CD4-positive, alpha-beta T cell (primary cell): ENCODE measurements around the gene MKLN1. TPM values are rescaled to one million over a fixed set of nuclear protein-coding genes. Genes with fewer than 3 reads are reported as not detected.

Experiments used
- ATAC-seq: fragments of 200-7000 bp; cut with Tn5 transposase; one replicate; pipeline ENCODE4 v1.10.0; 2022; ENCODE audit warnings: mild to moderate bottlenecking; ENCODE audit not compliant: poor library complexity
- CTCF ChIA-PET: fragments of 350-600 bp; sonication (Branson Sonifier 250); formaldehyde crosslinking; loops from one replicate; lab custom pipeline; 2021; ENCODE audit warnings: antibody characterized with exemption, inconsistent platforms; lab: Charles Lee
- POLR2A ChIA-PET: fragments of 350-600 bp; sonication (Branson Sonifier 250); formaldehyde crosslinking; loops from one replicate; lab custom pipeline; 2021; ENCODE audit warnings: antibody characterized with exemption, inconsistent platforms; lab: Charles Lee
- DNase-seq, 14 experiments: peaks; one replicate each; pipeline ENCODE4 v3.0.0-alpha.2; 2013 to 2020; ENCODE audit warnings: mixed read lengths in 2 of 14
- H3K27ac ChIP-seq, 2 donors: one replicate each; pipeline versions ENCODE4 v1.5.1 to v1.7.0; 2013; ENCODE audit warnings: low read length in 2 of 2, low read depth in 1 of 2, mild to moderate bottlenecking in 1 of 2
- H3K27me3 ChIP-seq, 2 experiments: 1 replicate in 1 of 2; 2 replicates in 1 of 2; pipeline versions ENCODE4 v1.6.1 to v1.7.0; 2013; ENCODE audit warnings: low read length in 2 of 2, control low read depth in 1 of 2, mild to moderate bottlenecking in 1 of 2, moderate library complexity in 1 of 2; ENCODE audit not compliant: insufficient read depth in 2 of 2, control insufficient read depth in 1 of 2
- H3K36me3 ChIP-seq: one replicate; pipeline ENCODE4 v1.6.1; 2013; ENCODE audit warnings: low read length, control low read depth; ENCODE audit not compliant: insufficient read depth
- H3K4me1 ChIP-seq: one replicate; pipeline ENCODE4 v1.6.1; 2013; ENCODE audit warnings: low read length, control low read depth; ENCODE audit not compliant: insufficient read depth
- H3K4me3 ChIP-seq: one replicate; pipeline ENCODE4 v1.5.1; 2013; ENCODE audit warnings: mild to moderate bottlenecking, low read length, moderate library complexity
- H3K9me3 ChIP-seq, 2 experiments: 1 replicate in 1 of 2; 2 replicates in 1 of 2; pipeline versions ENCODE4 v1.6.1 to v1.7.0; 2013; ENCODE audit warnings: low read length in 2 of 2, mild to moderate bottlenecking in 2 of 2, control low read depth in 1 of 2, moderate library complexity in 1 of 2; ENCODE audit not compliant: control insufficient read depth in 1 of 2, insufficient read depth in 1 of 2
- H3K27ac Mint-ChIP-seq: one replicate; pipeline ENCODE4 v1.8.0; 2020; ENCODE audit warnings: mixed read lengths
- H3K27me3 Mint-ChIP-seq: one replicate; pipeline ENCODE4 v1.8.0; 2021; ENCODE audit warnings: mixed read lengths
- H3K36me3 Mint-ChIP-seq: one replicate; pipeline ENCODE4 v1.8.0; 2021; ENCODE audit warnings: low read depth, mixed read lengths
- H3K4me1 Mint-ChIP-seq: one replicate; pipeline ENCODE4 v1.8.0; 2021; ENCODE audit warnings: low read depth, mixed read lengths
- H3K4me3 Mint-ChIP-seq: one replicate; pipeline ENCODE4 v1.8.0; 2020; ENCODE audit warnings: mild to moderate bottlenecking, mixed read lengths
- H3K9me3 Mint-ChIP-seq: one replicate; pipeline ENCODE4 v1.8.0; 2020; ENCODE audit warnings: mixed read lengths
- intact Hi-C, 2 experiments: fragments of 100-400 bp; cut with DNase I in 1 of 2; cut with micrococcal nuclease in 1 of 2; formaldehyde crosslinking; loops; one replicate each; pipeline versions ENCODE4 v1.15.1 to v1.9.0; 2023 to 2025; cut with DNase I, micrococcal nuclease
- total RNA-seq, 174 experiments: library from RNA in 2 of 174; stranded (reverse) in 2 of 174; gene quantifications; one replicate each; pipeline ENCODE4 v1.2.3 and lab custom pipeline; 2021 to 2026
- TF ChIP-seq, protein P1 (sequence below): fragments of 200-600 bp; IDR thresholded peaks from one replicate; pipeline ENCODE4 v1.8.0; 2022; ENCODE audit warnings: antibody characterized with exemption, mild to moderate bottlenecking

The MKLN1 gene
- total RNA-seq, 2 experiments from 2014 or later: 47.2 to 53.7 TPM

DNA sequence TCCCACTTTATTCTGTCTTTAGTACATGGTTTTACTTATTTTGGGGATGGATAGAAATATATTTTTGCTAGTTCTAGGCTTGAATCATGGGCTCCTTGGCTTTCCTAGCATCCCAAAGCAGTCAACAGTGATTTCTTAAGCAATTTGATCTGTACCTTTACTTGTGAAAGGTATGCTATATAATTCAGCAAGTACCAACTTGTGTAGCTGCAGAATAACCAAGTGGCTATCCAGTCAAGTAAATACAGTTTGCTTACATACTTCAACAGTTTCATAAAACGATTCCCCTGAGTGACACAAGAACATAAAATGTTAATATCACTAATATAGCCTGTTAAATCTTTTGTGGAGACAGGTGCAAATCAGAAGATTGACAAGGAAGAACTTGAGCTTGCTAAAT lies 161.5 kb downstream of the MKLN1 start:
- H3K36me3 ChIP-seq: peaks cover 16% of the 10 kb centered on the region
- TF ChIP-seq, protein P1, sequence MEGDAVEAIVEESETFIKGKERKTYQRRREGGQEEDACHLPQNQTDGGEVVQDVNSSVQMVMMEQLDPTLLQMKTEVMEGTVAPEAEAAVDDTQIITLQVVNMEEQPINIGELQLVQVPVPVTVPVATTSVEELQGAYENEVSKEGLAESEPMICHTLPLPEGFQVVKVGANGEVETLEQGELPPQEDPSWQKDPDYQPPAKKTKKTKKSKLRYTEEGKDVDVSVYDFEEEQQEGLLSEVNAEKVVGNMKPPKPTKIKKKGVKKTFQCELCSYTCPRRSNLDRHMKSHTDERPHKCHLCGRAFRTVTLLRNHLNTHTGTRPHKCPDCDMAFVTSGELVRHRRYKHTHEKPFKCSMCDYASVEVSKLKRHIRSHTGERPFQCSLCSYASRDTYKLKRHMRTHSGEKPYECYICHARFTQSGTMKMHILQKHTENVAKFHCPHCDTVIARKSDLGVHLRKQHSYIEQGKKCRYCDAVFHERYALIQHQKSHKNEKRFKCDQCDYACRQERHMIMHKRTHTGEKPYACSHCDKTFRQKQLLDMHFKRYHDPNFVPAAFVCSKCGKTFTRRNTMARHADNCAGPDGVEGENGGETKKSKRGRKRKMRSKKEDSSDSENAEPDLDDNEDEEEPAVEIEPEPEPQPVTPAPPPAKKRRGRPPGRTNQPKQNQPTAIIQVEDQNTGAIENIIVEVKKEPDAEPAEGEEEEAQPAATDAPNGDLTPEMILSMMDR: no peak
- CTCF ChIA-PET: interaction anchor here (1.8 kb wide), 1 partner anchor 25 kb away, joined by 4 read pairs; no protein-coding TSS in a partner anchor
- peaks cover 58% of the 10 kb centered on the region for H3K36me3 Mint-ChIP-seq
- no peak overlapping the region for H3K4me3 Mint-ChIP-seq
- no peak overlapping the region for H3K4me3 ChIP-seq
- H3K9me3 ChIP-seq: no peaks in the 10 kb centered on the region
- intact Hi-C loops: no loop called here
- no peaks in the 10 kb centered on the region for H3K27me3 Mint-ChIP-seq
- POLR2A ChIA-PET: no interaction called here
- no peaks in the 10 kb centered on the region for H3K4me1 Mint-ChIP-seq
- DNase-seq: no peak
- no peak for ATAC-seq
- H3K9me3 Mint-ChIP-seq: no peaks in the 10 kb centered on the region
- H3K27ac Mint-ChIP-seq: no peak overlapping the region
- no peak overlapping the region for H3K27ac ChIP-seq
- H3K4me1 ChIP-seq: no peaks in the 10 kb centered on the region
- H3K27me3 ChIP-seq: no peaks in the 10 kb centered on the region

DNA sequence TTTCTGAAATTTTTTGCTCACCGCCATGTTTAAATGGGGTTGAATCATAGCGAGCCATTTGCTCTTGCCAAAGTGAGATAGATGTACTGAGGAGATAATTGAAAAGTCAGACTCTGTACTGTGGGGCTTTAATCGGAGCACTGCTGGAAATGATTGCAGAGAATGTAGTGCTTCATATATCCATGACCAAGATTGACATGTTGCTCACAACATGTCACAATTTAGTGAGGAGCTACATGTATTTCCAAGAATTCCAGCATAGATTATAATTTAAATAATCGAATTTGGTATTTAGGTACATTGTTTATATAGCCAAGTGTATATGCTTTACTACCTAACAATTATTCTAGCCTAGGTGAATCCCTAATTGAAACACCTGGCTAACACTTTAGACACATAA lies 162.2 kb downstream of the MKLN1 start:
- Mint-ChIP-seq H3K27ac (no peak overlapping the region), H3K36me3 (peaks cover 53% of the 10 kb centered on the region), H3K9me3 (no peaks in the 10 kb centered on the region), H3K4me3 (no peak overlapping the region), H3K4me1 (no peaks in the 10 kb centered on the region), H3K27me3 (no peaks in the 10 kb centered on the region)
- DNase-seq (no peak), ATAC-seq (no peak)
- ChIA-PET CTCF (interaction anchor here (1.8 kb wide), 1 partner anchor 24 kb away, joined by 4 read pairs; no protein-coding TSS in a partner anchor), POLR2A (no interaction called here)
- Histone ChIP-seq H3K36me3 (peaks cover 16% of the 10 kb centered on the region), H3K27me3 (no peaks in the 10 kb centered on the region), H3K4me3 (no peak overlapping the region), H3K4me1 (no peaks in the 10 kb centered on the region), H3K9me3 (no peaks in the 10 kb centered on the region), H3K27ac (no peak overlapping the region)
- intact Hi-C loops: no loop called here
- TF ChIP-seq, protein P1: no peak

GRCh38 chr7:131493081-131493480 lies 165.4 kb downstream of the MKLN1 start:
- H3K27ac Mint-ChIP-seq: no peak overlapping the region
- DNase-seq (no peak), ATAC-seq (no peak)
- no peaks in the 10 kb centered on the region for H3K4me1 ChIP-seq
- H3K36me3 ChIP-seq: peaks cover 18% of the 10 kb centered on the region
- POLR2A ChIA-PET: no interaction called here
- H3K4me1 Mint-ChIP-seq: no peaks in the 10 kb centered on the region
- no peak overlapping the region for H3K27ac ChIP-seq
- no peaks in the 10 kb centered on the region for H3K27me3 ChIP-seq
- CTCF ChIA-PET: interaction anchor here (1.0 kb wide), 1 partner anchor 8 kb away, joined by 3 read pairs; no protein-coding TSS in a partner anchor
- intact Hi-C loops: no loop called here
- H3K27me3 Mint-ChIP-seq: no peaks in the 10 kb centered on the region
- no peak overlapping the region for H3K4me3 Mint-ChIP-seq
- no peaks in the 10 kb centered on the region for H3K9me3 Mint-ChIP-seq
- peaks cover 58% of the 10 kb centered on the region for H3K36me3 Mint-ChIP-seq
- no peak overlapping the region for H3K4me3 ChIP-seq
- TF ChIP-seq, protein P1: no peak
- H3K9me3 ChIP-seq: no peaks in the 10 kb centered on the region
